ENCODE measurements around the gene CTH.
A peak's percentile ranks its signal among the peaks of the same experiment; 100 is the strongest.
"Not testable (repeated sequence)": the region's sequence is repeated elsewhere in the genome, so short reads cannot be mapped to it uniquely, and the experiment has no call there.

Gene CTH

DNA sequence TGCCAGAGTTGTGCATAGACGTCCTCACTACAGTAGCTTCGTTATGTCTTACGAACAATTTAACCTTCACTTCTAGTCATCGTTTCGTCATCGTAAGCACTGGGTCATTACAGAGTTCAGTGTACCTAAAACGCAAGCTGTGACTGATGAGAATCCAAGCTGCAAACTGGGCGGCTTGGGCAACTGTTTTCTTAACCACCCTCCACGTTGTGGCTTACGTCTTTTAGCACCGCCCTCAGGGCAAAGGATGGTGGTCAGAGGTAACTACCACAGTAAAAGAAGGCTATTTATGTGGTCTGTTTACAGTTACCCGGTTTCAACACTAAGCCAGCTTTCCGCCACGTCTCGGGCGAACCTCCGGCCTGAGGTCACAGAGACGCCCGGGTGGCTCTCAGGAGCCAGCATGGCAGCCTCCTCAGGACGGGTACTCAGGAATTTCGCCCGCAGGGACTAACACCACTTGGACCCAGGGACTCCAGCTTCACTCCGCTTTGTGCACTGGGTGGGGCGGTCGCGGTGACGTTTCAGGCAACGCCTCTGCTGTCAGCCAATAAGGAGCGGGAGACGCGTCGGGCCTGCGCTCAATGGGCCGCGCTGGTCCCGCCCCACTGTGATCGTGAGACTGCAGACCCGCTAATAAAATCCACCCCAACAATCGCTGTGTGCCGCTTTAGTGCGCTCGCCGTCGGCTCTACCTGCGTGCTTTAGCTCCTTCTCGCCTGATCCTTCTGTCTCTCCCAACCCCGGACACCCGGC is at the start of gene CTH:
CTH (plus strand) TSS at position 665 of the 756 bp plus-strand sequence. CDS start 148 bp downstream, outside the sequence.
- DNase-seq (ENCODE audit: low spot score): peak; percentile 97

DNA sequence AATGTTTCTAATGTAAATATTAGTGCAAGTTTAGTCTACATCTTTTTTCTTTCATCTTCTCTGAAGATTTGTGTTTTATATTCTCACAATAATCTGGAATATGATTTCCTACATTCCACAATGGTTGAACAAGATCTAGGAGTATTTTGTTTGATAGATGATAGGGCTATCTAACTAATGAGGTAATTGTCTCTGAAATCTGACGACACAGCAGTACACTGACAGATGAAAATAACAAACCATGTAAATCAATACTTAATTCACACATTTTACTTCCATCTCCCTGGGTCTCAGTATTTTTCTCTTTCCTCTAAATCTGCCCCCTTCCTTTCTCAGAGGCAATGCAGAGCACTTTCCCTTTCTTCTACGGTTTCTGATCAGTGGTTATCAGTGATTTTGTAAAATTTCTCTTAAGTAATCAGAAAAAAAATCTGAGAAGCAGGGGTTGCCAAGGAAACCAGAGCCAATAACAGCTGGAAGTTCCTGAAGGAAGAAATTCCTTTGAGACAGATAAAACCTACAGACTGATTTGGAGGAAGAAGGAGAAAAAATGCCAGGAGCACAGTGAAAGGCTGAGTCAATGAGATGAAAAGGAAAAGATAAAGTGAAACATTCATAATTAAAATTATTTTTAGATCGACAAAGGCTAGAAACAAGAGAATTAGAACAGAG is 49.2 kb upstream of the CTH start:
- DNase-seq (ENCODE audit: low spot score): no peak

DNA sequence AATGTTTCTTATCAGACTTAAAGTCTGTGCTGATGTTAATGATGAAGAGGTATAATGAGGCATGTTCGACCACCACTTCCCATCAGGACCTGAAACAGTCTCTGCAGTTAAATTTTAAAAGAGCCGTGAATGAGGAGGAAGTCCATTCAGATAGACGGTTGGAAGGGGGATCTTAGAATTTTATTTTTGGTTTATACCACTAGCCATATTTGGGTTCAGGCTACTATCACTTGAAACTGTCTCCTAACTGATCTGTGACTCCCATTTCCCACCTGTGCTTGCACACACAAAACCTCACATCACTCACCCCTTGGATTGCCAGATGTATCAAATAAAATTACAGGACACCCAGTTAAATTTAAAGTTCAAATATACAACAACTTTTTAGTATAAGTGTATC is 46.6 kb upstream of the CTH start:
- no peak for DNase-seq (ENCODE audit: low spot score)

DNA sequence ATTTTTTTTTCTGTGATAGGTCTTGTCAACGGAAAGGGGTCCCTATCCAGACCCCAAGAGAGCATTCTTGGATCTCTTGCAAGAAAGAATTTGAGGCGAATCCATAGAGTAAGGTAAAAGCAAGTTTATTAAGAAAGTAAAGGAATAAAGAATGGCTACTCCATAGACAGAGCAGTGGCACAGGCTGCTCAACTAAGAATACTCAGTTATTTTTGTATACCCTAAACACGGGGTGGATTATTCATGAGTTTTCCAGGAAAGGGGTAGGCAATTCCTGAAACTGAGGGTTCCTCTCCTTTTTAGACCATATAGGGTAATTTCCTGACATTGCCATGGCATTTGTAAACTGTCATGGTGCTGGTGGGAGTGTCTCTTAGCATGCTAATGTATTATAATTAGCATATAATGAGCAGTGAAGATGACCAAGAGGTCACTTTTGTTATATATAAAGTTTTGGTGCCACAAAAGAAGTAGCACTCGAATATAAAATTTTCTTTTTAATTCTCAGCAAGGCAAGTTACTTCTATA is 44.6 kb upstream of the CTH start:
- not testable (repeated sequence) for DNase-seq (ENCODE audit: low spot score)

DNA sequence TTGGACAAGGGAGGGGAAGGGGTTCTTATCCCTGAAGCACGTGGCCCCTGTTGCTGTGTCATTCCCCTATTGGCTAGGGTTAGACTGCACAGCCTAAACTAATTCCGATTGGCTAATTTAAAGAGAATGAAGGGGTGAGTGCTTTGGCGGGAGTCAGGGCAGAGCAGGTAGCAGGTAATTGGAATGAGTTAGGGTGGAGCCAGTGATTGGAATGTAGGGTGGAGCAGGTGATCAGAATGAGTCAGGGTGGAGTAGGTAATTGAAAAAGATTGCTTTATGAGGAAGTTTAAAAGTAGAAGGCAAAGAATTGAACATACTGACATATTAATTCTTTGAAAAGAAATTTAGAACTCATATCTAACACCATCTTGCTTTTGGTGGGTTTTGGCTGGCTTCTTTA is 44.1 kb upstream of the CTH start:
- DNase-seq (ENCODE audit: low spot score): not testable (repeated sequence)

DNA sequence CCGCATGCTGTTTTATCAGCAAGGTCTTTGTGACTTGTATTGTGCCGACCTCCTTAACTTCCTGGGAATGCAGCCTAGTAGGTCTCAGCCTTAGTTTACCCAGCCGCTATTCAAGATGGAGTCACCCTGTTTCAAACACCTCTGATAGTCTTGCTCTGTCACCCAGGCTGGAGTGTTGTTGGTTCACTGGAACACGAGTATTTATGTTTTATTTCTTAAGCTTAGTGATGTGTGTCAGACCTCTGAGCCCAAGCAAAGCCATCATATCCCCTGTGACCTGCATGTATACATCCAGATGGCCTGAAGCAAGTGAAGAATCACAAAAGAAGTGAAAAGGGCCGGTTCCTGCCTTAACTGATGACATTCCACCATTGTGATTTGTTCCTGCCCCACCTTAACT is 43.7 kb upstream of the CTH start:
- not testable (repeated sequence) for DNase-seq (ENCODE audit: low spot score)

DNA sequence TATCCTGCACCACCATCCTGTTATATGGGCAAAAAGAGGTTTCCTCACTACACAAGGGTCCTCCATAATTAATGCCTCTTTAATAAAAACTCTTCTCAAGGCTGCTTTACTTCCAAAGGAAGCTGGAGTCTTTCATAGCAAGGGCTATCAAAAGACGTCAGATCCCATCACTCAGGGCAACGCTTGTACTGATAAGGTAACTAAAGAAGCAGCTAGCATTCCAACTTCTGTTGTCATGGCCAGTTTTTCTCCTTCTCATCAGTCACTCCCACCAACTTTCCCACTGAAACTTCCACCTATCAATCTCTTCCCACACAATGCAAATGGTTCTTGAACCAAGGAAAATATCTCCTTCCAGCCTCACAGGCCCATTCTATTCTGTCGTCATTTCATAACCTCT is 39.5 kb upstream of the CTH start:
- not testable (repeated sequence) for DNase-seq (ENCODE audit: low spot score)

DNA sequence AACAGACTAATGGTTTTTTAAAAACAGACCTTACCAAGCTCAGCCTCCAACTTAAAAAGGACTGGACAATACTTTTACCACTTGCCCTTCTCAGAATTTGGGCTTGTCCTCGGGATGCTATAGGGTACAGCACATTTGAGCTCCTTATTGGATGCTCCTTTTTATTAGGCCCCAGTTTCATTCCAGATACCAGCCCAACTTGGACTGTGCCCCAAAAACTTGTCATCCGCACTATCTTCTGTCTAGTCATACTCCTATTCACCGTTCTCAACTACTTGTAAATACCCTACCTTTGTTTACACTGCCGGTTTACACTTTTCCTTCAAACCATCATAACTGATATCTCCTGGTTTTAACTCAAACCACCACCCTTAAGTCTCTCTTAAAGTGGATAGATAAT is 38.6 kb upstream of the CTH start:
- DNase-seq (ENCODE audit: low spot score): no peak

DNA sequence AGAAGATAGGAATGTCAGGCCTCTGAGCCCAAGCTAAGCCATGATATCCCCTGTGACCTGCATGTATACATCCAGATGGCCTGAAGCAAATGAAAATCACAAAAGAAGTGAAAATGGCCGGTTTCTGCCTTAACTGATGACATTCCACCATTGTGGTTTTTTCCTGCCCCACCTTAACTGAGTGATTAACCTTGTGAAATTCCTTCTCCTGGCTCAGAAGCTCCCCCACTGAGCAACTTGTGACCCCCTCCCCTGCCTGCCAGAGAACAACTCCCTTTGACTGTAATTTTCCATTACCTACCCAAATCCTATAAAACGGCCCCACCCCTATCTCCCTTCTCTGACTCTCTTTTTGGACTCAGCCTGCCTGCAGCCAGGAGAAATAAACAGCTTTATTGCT is 37.5 kb upstream of the CTH start:
- not testable (repeated sequence) for DNase-seq (ENCODE audit: low spot score)

DNA sequence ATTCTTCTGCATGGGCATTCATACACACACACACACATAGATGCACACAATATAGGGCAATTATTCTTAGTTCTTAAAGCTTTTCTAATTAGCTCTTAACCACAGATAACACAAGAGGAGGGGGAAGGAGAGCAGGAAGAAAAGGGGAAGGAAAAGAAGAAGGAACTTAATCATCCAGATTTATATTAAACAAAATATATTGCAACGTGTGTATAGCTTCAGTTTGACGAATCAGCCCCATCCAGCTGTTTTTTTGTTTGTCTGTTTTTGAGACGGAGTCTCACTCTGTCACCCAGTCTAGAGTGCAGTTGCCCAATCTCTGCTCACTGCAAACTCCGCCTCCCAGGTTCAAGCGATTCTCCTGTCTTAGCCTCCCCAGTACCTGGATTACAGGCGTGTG is 34.9 kb upstream of the CTH start:
- no peak for DNase-seq (ENCODE audit: low spot score)

DNA sequence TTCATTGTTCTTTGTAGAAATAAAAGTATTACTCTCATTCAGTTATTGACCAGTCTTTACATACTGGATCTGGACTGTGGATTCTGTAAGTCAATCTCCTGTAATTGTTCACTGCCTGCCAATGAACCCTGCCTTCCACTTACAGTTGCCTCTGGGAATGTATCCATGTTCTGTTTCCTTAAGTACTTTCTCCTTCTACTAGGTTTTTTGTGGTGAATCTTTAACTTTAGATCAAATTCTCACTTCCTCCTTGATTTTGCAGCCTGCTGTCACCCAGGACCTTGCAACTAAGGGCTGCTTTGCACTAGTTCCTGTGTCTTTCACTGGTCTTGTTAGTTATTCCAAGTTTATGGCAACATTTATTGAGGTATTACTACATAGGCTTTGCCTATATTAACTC is 28.4 kb upstream of the CTH start:
- no peak for DNase-seq (ENCODE audit: low spot score)

DNA sequence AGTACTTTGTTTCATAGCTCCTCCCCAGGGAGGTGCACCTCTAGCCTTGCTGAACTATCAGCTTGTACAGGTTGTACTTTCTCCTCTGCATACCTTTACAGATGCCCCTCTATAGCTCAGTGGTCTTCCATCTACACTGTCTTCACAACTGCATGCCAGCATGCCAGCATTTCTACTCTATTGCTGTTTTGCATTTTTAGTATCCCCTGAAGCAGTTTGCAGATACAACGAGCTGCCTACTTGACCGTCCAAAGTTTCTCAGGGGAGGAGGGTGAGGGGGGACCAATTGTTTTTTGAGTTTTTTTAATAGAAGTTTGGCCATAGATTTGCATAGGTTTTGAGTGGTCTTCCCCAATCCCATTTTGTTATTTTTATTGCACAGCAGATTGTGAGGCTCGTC is 27.6 kb upstream of the CTH start:
- DNase-seq (ENCODE audit: low spot score): no peak

DNA sequence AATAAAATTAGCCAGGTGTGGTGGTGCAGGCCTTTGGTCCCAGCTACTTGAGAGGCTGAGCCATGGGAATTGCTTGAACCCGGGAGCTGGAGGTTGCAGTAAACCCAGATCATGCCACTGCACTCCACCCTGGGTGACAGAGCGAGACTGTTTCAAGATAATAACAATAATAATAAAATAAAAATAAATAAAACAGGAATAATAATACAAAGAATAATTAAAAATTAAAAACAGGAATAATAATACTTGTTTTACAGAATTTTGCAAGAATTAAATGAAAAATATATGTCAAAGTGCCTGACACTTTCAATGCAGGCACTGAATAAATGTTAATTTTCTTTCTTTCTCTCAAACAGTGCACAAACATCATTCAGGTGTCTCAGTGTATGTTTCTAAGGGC is 26.5 kb upstream of the CTH start:
- DNase-seq (ENCODE audit: low spot score): no peak

DNA sequence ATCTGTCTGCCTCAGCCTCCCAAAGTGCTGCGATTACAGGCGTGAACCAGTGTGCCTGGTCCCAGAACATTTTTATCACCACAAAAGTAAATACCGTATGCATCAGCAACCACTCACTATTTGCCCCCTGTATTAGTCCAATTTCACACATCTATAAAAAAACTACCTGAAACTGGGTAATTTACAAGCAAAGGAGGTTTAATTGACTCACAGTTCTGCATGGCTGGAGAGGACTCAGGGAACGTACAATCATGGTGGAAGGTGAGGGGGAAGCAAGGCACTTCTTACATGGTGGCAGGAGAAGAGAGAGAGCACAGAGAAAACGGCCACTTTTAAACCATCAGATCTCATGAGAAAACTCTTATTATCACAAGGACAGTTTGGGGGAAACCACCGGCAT is 25.6 kb upstream of the CTH start:
- no peak for DNase-seq (ENCODE audit: low spot score)

DNA sequence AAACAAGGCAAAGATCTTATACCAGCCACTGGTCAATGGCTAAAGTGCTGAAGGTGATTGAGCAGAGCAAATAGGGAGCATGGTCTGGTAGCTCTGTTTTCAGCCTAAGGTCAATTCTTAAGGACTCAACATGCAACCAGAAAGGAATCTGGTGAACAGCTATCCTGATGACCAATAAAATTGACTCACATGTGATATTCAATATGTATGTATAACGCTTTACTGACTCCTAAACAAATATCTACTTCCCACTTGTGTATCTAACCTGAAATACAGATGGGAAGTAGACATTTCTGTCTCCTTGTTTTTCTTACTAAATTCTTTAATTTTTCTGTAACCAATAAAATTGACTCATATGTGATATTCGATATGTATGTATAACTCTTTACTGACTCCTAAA is 24.9 kb upstream of the CTH start:
- DNase-seq (ENCODE audit: low spot score): no peak

DNA sequence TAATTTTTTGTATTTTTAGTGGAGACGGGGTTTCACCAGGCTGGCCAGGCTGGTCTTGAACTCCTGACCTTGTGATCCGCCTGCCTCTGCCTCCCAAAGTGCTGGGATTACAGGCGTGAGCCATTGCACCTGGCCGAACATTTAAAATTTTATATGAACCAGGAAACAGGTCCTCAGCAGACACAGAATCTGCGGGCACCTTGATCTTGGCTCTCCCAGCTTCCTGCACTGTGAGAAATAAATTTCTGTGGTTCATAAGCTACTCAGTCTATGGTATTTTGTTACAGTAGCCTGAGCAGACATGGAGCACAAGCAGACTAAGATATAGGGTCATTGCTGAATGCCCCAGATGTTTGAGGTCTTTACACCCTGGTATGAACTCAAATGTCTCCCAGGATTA is 23.6 kb upstream of the CTH start:
- DNase-seq (ENCODE audit: low spot score): no peak

DNA sequence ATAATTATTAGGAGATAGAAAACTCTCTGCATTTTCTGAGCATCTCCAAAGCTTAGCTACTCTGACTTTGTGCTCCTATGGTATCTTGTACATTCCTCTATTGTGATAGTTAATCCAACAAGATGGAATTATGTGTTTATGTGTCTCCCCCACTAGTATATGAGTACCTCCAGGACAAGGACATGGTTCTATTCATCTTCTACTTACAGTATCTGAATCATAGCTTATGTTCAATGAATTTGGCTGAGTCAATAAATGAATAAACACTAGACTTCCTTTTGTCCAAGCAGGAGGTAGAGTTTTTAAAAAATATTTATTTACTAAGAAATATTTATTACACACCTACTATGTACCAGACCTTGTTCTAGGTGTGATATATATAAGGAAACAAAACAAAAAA is 18.4 kb upstream of the CTH start:
- DNase-seq (ENCODE audit: low spot score): no peak

DNA sequence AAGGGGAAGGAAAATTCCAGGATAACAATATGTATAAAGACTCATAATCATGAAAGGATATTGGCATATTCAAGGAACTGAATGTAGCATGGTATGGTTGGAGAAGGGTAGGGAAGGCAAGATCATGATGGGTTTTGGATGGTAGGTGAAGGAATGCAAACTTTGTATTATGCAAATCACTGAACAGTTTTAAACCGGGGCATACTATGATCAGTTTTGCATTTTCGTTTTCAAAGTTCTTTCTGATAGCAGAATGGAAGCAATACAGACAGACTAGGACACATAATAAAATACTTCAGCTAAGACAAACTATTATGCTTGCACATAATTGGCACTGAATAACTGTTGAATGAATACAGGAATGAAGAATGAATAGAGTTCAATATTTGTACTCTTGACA is 14.5 kb upstream of the CTH start:
- DNase-seq (ENCODE audit: low spot score): no peak

DNA sequence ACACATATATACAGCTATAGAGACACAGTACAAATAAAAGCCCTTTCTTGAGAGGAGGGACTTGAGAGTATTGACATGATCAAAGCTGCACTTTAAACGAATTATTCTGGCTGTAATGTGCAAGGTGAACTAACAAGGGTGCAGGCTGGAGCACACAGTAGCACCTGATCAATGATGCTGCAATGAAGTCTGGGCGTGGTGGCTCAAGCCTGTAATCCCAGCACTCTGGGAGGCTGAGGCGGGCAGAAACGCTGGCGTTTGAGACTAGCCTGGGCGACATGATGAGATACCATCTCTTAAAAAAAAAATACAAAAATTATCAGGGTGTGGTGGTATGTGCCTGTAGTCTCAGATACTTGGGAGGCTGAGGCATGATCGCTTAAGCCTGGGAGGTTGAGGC is 14.1 kb upstream of the CTH start:
- DNase-seq (ENCODE audit: low spot score): no peak

DNA sequence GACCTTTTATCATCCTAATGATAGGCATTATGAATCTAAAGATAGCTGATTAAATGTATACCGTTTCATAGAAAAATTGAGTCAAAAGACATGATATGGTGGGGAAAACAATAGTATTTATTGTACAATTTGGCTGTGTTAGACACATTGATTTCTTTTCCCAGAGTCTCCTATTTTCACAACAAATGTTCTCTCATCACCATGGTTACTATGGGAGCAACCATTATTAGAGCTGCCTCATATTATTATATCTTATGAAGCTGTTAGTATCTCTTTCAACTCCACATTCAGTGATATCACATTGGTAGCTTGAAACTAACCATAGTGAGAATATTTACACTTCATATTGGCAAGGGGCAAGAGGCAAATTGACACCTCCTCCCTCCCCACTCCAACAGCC is 10.7 kb upstream of the CTH start:
- DNase-seq (ENCODE audit: low spot score): no peak

DNA sequence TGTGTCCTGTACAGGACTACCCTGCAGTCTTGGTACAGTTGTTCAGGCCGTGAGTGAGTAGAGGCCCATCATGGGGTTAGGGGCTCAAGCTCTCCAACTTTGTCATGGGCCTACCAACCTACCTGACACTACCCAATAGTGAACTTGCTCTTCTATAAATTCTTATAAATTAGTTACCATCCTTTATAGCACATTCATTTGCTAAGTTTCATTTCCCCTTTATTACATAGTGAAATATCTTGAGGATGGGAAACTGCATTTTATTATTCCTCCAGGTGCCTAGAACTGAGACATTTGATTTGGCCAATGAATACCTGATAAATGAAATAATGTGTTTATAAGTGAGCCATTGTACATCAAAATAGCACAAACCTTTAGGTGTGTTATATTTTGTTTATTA is 9.1 kb upstream of the CTH start:
- no peak for DNase-seq (ENCODE audit: low spot score)

DNA sequence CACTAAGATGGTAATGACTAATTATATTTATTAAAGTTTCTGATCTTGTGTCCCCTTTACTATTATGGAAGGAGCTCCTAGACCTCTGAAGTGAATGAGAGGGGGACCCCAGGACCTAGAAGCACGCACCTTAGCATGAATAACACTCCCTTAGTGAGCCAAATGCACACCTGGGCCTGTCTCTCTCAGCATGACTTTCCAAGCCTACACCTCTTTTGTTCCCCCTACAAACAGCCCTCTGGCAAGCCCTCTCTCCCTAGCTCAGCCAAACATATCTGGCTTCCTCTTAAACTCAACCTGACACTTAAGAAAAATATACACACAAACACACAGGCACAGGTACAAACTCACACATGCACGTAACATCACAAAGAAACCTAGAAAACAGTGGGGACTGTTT is 7.3 kb upstream of the CTH start:
- no peak for DNase-seq (ENCODE audit: low spot score)

DNA sequence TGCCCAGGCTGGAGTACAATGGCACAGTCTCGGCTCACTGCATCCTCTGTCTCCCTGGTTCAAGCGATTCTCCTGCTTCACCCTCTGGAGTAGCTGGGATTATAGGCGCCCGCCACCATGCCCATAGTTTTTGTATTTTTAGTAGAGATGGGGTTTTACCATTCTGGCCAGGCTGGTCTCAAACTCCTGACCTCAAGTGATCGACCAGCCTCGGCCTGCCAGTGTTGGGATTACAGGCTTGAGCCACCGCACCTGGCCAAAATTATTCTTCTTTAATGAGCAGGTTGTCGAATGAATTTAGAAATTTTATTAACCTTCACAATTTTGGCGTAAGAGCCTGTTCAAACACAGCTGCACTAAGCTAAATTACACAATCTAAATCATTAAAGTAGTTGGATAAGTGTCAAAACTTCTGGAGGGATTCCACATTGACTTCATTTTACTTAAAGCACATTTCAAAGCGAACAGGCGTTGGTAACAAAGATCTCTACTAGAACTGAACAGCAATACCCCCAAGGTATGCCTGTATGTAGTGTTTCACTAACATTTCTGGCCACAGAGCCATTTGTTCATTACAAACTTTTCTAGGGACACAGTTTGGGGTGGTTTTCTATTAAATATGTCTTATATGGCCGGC is 5.2 kb upstream of the CTH start:
- DNase-seq (ENCODE audit: low spot score): no peak

Data from iPS-NIHi11 (cell line).